Measurements from ENCODE around the gene PICALM.

PICALM gene

DNA sequence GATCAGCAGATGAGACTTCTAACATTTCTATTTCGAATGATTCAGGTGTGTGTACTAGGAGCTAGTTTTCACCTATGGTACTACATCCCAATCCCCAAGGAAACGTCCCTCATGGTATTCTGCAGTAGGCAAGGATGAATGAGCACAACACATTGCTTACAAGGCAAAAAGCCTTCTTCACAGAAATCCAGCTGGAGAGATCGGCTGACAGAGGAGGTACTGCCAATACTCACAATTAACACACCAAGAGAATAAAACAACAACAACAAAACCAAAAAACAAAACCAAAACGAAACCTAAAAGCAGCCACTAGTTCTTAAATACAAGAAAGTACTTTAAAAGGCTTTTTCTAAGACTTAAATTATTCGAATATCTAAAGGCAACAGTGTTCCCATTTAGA lies 101.4 kb downstream of the PICALM start:
- Mint-ChIP-seq H3K27me3 (ENCODE audit: low read depth) (no peaks in the 10 kb centered on the region), H3K36me3 (ENCODE audit: low read depth) (peaks cover 78% of the 10 kb centered on the region), H3K9me3 (no peaks in the 10 kb centered on the region), H3K27ac (peak overlapping the region in 2 of 3 experiments; percentile 16 to 62), H3K4me3 (no peak overlapping the region), H3K4me1 (peaks cover 14% of the 10 kb centered on the region)
- TF ChIP-seq, protein P1, sequence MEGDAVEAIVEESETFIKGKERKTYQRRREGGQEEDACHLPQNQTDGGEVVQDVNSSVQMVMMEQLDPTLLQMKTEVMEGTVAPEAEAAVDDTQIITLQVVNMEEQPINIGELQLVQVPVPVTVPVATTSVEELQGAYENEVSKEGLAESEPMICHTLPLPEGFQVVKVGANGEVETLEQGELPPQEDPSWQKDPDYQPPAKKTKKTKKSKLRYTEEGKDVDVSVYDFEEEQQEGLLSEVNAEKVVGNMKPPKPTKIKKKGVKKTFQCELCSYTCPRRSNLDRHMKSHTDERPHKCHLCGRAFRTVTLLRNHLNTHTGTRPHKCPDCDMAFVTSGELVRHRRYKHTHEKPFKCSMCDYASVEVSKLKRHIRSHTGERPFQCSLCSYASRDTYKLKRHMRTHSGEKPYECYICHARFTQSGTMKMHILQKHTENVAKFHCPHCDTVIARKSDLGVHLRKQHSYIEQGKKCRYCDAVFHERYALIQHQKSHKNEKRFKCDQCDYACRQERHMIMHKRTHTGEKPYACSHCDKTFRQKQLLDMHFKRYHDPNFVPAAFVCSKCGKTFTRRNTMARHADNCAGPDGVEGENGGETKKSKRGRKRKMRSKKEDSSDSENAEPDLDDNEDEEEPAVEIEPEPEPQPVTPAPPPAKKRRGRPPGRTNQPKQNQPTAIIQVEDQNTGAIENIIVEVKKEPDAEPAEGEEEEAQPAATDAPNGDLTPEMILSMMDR (IDR thresholded peaks at IDR 0.05; ENCODE audit: unreplicated experiment in 3 of 3): no peak

DNA sequence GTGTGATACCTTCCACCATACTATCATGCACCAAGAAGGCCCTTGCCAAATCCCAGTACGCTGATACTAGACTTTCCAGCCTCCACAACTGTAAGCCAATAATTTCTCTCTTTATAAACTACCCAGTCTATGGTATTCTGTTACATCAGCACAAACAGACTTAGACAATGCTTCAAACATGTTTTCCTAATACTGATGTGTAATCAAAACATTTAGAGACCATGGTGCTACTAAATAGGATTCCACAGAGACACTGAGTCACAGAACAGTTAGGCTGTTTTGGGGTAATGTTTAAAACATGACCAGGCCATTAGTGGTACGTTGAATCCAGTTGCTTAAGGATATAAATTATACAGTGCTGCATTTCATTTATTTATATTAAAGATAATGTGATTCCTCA lies 103.7 kb downstream of the PICALM start:
- TF ChIP-seq, protein P1 (IDR thresholded peaks at IDR 0.05; ENCODE audit: unreplicated experiment in 3 of 3): no peak
- Mint-ChIP-seq H3K4me1 (peaks cover 37% of the 10 kb centered on the region), H3K9me3 (no peaks in the 10 kb centered on the region), H3K27ac (no peak overlapping the region), H3K4me3 (no peak overlapping the region), H3K36me3 (ENCODE audit: low read depth) (peaks cover 81% of the 10 kb centered on the region), H3K27me3 (ENCODE audit: low read depth) (no peaks in the 10 kb centered on the region)

DNA sequence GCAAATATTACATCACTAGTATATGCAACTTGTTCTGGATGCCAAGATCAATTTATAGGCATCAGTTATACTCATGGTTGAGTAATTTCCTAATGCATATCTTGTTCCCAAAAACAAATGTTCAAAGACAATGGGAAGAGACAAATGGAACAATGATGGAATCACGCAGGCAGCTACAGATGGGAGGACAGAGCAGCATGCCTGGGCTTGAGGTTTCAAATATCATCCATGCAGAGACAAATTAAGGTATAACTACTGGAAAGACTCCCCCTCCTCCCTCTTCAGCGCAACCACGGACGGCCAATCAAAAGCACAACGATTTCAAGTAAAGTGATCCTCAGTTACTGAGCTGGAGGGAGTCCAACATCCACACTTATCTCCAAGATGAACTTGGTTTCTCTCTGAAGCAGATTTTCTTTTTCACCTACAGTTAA lies 106.9 kb downstream of the PICALM start:
- peak overlapping the region; percentile 74 to 82 (median 76) for H3K27ac Mint-ChIP-seq
- H3K4me3 Mint-ChIP-seq: peak overlapping the region in 2 of 3 experiments; percentile 17 to 64
- no peaks in the 10 kb centered on the region for H3K27me3 Mint-ChIP-seq (ENCODE audit: low read depth)
- TF ChIP-seq, protein P1 (IDR thresholded peaks at IDR 0.05; ENCODE audit: unreplicated experiment in 3 of 3): no peak
- H3K36me3 Mint-ChIP-seq (ENCODE audit: low read depth): peaks cover 85% of the 10 kb centered on the region
- no peaks in the 10 kb centered on the region for H3K9me3 Mint-ChIP-seq
- peaks cover 48% of the 10 kb centered on the region for H3K4me1 Mint-ChIP-seq

DNA sequence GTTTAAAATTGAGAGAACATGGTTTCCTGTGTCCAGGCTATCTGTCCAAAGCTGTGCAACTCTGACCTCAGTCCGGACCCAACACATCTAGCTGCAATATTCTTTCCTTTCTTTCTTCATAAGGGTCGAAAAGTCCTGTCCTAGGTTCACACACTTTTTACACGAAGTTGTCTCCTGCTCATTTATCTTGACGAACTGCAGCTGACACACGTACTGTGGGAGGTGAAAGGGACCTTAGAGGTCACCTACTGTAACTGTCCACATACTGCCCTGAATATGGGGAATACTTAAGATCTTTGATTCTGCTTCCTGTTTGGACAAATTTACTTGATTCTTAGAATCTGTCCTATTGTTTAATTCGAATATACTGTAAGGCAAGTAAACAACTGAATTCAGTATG lies 107.8 kb downstream of the PICALM start:
- peaks cover 51% of the 10 kb centered on the region for H3K4me1 Mint-ChIP-seq
- no peak overlapping the region for H3K4me3 Mint-ChIP-seq
- H3K9me3 Mint-ChIP-seq: no peaks in the 10 kb centered on the region
- no peaks in the 10 kb centered on the region for H3K27me3 Mint-ChIP-seq (ENCODE audit: low read depth)
- peak overlapping the region; percentile 63 to 89 (median 76) for H3K27ac Mint-ChIP-seq
- peaks cover 85% of the 10 kb centered on the region for H3K36me3 Mint-ChIP-seq (ENCODE audit: low read depth)
- TF ChIP-seq, protein P1 (IDR thresholded peaks at IDR 0.05; ENCODE audit: unreplicated experiment in 3 of 3): no peak

DNA sequence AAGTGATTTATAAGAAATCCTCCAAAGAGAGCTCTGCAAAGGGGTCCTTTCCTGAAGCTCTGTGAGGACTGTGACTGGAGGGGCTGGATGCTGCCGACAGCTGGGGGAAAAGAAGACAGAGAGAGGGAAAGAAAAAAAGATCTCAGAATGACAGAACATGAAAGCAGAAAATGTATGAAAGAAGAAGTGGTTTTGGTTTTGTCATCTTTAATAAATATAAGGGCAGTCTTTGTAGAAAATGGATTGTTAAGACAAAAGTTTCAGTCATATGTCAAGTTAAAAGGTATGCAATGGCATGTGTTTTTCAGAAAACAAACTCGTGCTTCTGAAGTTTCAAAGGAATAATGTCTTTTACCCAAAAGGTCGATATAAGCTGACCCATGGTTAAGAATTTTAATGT lies 108.2 kb downstream of the PICALM start:
- no peaks in the 10 kb centered on the region for H3K27me3 Mint-ChIP-seq (ENCODE audit: low read depth)
- no peaks in the 10 kb centered on the region for H3K9me3 Mint-ChIP-seq
- H3K4me1 Mint-ChIP-seq: peaks cover 56% of the 10 kb centered on the region
- peaks cover 83% of the 10 kb centered on the region for H3K36me3 Mint-ChIP-seq (ENCODE audit: low read depth)
- peak overlapping the region; percentile 41 to 76 (median 44) for H3K27ac Mint-ChIP-seq
- H3K4me3 Mint-ChIP-seq: peak overlapping the region in 2 of 3 experiments; percentile 11 to 35
- TF ChIP-seq, protein P1 (IDR thresholded peaks at IDR 0.05; ENCODE audit: unreplicated experiment in 3 of 3): no peak

DNA sequence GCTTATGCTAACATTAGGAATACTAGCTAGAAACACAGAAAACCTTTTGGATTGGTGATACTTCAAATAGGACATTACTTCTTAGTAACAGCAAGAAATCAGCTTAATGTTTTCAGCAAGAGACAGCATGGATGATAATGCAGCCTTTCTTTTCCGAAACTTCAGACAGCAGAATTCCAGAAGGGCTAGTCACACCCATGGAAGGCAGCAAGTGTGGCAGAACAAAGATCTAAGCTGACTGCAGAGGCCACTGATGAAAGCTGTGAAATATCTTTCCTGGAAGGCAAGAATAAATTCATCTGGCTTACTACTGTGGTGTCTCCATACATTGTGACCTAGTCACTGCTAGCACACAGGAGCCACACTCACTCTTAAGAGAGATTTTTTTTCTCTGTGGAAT lies 113.4 kb downstream of the PICALM start:
- TF ChIP-seq, protein P1 (IDR thresholded peaks at IDR 0.05; ENCODE audit: unreplicated experiment in 3 of 3): no peak
- peaks cover 70% of the 10 kb centered on the region for H3K36me3 Mint-ChIP-seq (ENCODE audit: low read depth)
- H3K4me1 Mint-ChIP-seq: peaks cover 40% of the 10 kb centered on the region
- H3K27me3 Mint-ChIP-seq (ENCODE audit: low read depth): no peaks in the 10 kb centered on the region
- no peak overlapping the region for H3K4me3 Mint-ChIP-seq
- peaks cover 13% of the 10 kb centered on the region for H3K9me3 Mint-ChIP-seq
- H3K27ac Mint-ChIP-seq: peak overlapping the region in 2 of 3 experiments; percentile 8 to 46
